Ovary (tissue), 9 donors: ENCODE data around the gene CXCR5. TPM values are rescaled to one million over a fixed set of nuclear protein-coding genes. Genes with fewer than 3 reads are reported as not detected.

Experiments
- DNase-seq, 5 donors: peaks; one replicate each; pipeline ENCODE4 v3.0.0-alpha.2; 2019 to 2020
- H3K27ac ChIP-seq, 2 donors: fragments of 200-600 bp; one replicate each; pipeline versions ENCODE4 v1.5.1 to v1.8.0; 2019 to 2022
- H3K27me3 ChIP-seq: fragments of 200-600 bp; one replicate; pipeline ENCODE4 v1.8.0; 2022
- H3K36me3 ChIP-seq: fragments of 200-600 bp; sonication (generic); one replicate; pipeline ENCODE4 v1.5.1; 2019
- H3K4me1 ChIP-seq: one replicate; pipeline ENCODE4 v1.8.1; 2013; ENCODE audit warnings: mild to moderate bottlenecking, moderate library complexity; ENCODE audit not compliant: insufficient read depth
- H3K4me3 ChIP-seq: fragments of 200-600 bp; sonication (generic); one replicate; pipeline ENCODE4 v1.5.1; 2017
- H3K9me3 ChIP-seq, 2 donors: fragments of 200-600 bp in 1 of 2; sonication (generic) in 1 of 2; one replicate each; pipeline versions ENCODE4 v1.5.1 to v1.8.1; 2013 to 2019; ENCODE audit warnings: mild to moderate bottlenecking in 1 of 2, moderate library complexity in 1 of 2
- EP300 ChIP-seq: sonication (generic); formaldehyde crosslinking; IDR thresholded peaks from one replicate; pipeline ENCODE4 v1.6.1; 2017; ENCODE audit warnings: antibody characterized with exemption
- POLR2A ChIP-seq: fragments of 450-650 bp; IDR thresholded peaks from one replicate; pipeline ENCODE4 v1.6.1; 2017; ENCODE audit warnings: antibody characterized with exemption, mild to moderate bottlenecking, moderate library complexity
- WGBS, 3 donors: extraction: QIAGEN DNeasy Blood & Tissue Kit in 1 of 3; methylation state at CpG; one replicate each; pipeline versions ENCODE4 v1.1.5 to v1.1.7; 2013 to 2017; 5-methylcytosine and 5-hydroxymethylcytosine counted together
- intact Hi-C, 4 donors: fragments of 100-400 bp; cut with DNase I; formaldehyde crosslinking; loops; one replicate each; pipeline versions ENCODE4 v1.11.0 to v1.15.1; 2022 to 2023
- polyA plus RNA-seq, 2 donors: library from polyadenylated mRNA; stranded (reverse); fragments of 200-250 nt in 1 of 2; fragments of 350-450 nt in 1 of 2; fragmentation: Illumina TruSeq in 1 of 2; extraction: RNeasy Lipid Tissue Mini Kit (QIAGEN cat#74804) in 1 of 2; gene quantifications; one replicate each; pipeline ENCODE4 v1.2.3, GENCODE V29; 2013 to 2014
- total RNA-seq, 7 donors: library from RNA; depleted of rRNA in 2 of 7; stranded (reverse); fragments of >200 nt in 2 of 7; fragmentation: NEBNext Ultra II Directional in 3 of 7; extraction: Animal tissue kit (Norgen Biotek cat#: 25700) in 3 of 7; gene quantifications; one replicate each; pipeline versions ENCODE4 v1.1.0 to v1.2.4, GENCODE V29; 2016 to 2023
- TF ChIP-seq, protein P1 (sequence below), 3 donors: fragments of 450-650 bp in 2 of 3; fragments of 200-600 bp in 1 of 3; IDR thresholded peaks; one replicate each; pipeline versions ENCODE4 v1.5.1 to v1.8.0; 2016 to 2022; ENCODE audit warnings: antibody characterized with exemption in 3 of 3, mild to moderate bottlenecking in 1 of 3
- donor health status: DM: no; HTN: no; CAD: no; lungs with moderate emphysema.
- donor health status: DM: no; HTN: no; CAD: no.
- donor health status: Bipolar disorder and iron deficiency.
- donor health status: DM: yes; HTN: yes; CAD: no.
- donor health status: DM: no; HTN: no; CAD: no.
- donor health status: DM: yes; HTN: yes; CAD: no.

Gene CXCR5
- total and polyA plus RNA-seq, 9 donors: 0.05 to 0.17 TPM; not detected in 7

DNA sequence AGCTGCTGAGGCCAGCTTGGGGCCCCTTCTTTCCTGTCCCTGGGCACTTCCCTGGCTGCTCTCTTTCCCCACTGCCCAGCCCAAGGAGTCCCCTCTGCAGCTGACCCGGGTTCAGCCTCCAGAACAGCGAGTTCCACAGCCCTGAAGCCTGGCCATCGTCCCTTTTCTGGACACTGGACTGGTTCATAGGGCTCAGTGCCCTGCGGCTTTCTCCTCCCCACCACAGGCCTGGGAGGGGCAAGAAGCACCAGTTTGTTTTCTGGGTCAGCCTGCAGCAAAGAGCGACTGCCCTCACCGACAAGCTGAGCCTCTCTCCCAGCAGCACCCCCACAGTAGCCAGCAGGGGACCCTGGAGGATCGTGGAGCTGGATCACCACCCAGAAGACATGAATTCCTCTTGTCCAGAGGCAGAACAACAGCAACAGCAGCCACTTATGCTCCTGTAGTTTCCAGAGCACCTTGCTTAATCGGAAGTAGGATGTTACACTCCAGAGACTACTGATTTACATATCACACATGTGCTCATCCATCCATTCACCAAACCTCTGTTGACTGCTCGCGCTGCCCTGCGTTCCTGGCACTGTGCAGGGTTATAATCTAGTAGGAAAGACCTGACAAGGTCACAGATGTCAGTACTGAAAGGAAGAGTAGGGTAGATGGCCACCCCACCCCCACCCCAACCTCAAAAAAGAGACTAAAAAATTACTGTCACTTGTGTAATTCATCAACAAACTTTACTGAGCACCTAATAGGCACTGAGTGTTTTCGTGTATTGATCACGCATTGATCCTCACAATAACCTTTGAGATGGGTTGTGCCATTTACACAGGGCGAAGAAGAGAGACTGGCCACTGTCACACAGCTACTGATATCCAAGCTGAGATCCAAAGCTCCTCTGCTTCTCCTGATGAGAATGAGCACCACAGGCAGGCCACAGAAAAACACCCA, 13.0 kb upstream of the CXCR5 start:
- peak; percentile 0 for TF ChIP-seq EP300
- TF ChIP-seq, protein P1, sequence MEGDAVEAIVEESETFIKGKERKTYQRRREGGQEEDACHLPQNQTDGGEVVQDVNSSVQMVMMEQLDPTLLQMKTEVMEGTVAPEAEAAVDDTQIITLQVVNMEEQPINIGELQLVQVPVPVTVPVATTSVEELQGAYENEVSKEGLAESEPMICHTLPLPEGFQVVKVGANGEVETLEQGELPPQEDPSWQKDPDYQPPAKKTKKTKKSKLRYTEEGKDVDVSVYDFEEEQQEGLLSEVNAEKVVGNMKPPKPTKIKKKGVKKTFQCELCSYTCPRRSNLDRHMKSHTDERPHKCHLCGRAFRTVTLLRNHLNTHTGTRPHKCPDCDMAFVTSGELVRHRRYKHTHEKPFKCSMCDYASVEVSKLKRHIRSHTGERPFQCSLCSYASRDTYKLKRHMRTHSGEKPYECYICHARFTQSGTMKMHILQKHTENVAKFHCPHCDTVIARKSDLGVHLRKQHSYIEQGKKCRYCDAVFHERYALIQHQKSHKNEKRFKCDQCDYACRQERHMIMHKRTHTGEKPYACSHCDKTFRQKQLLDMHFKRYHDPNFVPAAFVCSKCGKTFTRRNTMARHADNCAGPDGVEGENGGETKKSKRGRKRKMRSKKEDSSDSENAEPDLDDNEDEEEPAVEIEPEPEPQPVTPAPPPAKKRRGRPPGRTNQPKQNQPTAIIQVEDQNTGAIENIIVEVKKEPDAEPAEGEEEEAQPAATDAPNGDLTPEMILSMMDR (IDR thresholded peaks at IDR 0.05): no peak
- TF ChIP-seq POLR2A: no peak
- WGBS, 3 donors: 42 to 47% (median 47%) methylated on average over 14 of the region's 14 CpGs
- no peaks in the 10 kb centered on the region for H3K27me3 ChIP-seq
- intact Hi-C loops: loop anchor here in 1 of 4 donors (1.0 kb wide), 1 partner anchor 78 kb away; no protein-coding TSS in a partner anchor
- H3K4me1 ChIP-seq: peaks cover 10% of the 10 kb centered on the region
- no peak overlapping the region for H3K4me3 ChIP-seq
- no peaks in the 10 kb centered on the region for H3K9me3 ChIP-seq
- peak in 4 of 5 donors; percentile 50 to 76 (median 66) for DNase-seq
- H3K36me3 ChIP-seq: no peaks in the 10 kb centered on the region
- peak overlapping the region; percentile 32 to 87 for H3K27ac ChIP-seq

DNA sequence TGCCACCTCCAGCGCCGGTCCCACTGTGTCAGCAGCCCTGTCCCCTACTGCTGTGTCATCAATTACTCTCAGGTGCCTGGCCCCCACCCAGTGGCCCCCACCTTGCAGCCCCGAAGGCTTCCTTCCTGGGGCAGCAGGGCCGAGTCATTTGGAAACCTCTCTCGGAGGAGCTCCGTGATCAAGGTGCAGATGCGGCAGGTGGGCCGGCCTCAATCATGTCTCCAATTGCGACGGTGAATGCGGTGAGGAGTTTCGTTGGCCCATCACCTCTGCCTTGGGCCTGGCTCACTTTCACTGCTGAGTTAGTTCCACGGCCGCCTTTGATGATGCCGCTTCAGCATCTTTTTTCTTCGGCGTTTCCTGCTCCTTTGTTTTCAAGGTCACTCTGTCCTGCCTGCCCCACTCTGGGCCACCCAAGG, 11.3 kb upstream of the CXCR5 start:
- Histone ChIP-seq H3K36me3 (no peaks in the 10 kb centered on the region), H3K4me1 (peaks cover 10% of the 10 kb centered on the region), H3K27ac (no peak overlapping the region), H3K9me3 (no peaks in the 10 kb centered on the region), H3K4me3 (no peak overlapping the region), H3K27me3 (no peaks in the 10 kb centered on the region)
- intact Hi-C loops: no loop called here
- WGBS, 3 donors: 34 to 43% (median 41%) methylated on average over 17 of the region's 17 CpGs
- peak; percentile 65 to 83 (median 70) for DNase-seq
- TF ChIP-seq POLR2A (no peak), EP300 (no peak)
- TF ChIP-seq, protein P1 (IDR thresholded peaks at IDR 0.05): no peak

DNA sequence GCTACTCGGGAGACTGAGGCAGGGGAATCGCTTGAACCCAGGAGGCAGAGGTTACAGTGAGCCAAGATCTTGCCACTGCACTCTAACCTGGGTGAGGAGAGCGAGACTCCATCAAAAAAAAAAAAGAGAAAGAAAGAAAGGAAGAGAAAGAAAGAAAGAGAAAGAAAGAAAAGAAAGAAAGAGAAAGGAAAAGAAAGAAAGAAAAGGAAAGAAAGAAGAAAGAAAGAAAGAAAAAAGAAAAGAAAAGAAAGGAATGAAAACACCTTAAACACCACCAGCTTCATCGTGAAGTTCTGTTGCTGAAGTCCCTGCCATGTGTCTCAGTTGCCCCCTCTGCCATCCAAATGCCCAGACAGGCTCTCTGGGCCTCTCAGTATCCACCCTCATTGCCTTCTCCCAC, 9.9 kb upstream of the CXCR5 start:
- intact Hi-C loops: no loop called here
- TF ChIP-seq POLR2A: no peak
- TF ChIP-seq EP300: no peak
- TF ChIP-seq, protein P1 (IDR thresholded peaks at IDR 0.05): no peak
- H3K9me3 ChIP-seq: no peaks in the 10 kb centered on the region
- H3K27ac ChIP-seq: no peak overlapping the region
- no peak for DNase-seq
- H3K27me3 ChIP-seq: no peaks in the 10 kb centered on the region
- H3K4me3 ChIP-seq: no peak overlapping the region
- no peaks in the 10 kb centered on the region for H3K36me3 ChIP-seq
- WGBS, 3 donors: 93 to 96% (median 94%) methylated on average over 4 of the region's 4 CpGs
- H3K4me1 ChIP-seq: peaks cover 10% of the 10 kb centered on the region

DNA sequence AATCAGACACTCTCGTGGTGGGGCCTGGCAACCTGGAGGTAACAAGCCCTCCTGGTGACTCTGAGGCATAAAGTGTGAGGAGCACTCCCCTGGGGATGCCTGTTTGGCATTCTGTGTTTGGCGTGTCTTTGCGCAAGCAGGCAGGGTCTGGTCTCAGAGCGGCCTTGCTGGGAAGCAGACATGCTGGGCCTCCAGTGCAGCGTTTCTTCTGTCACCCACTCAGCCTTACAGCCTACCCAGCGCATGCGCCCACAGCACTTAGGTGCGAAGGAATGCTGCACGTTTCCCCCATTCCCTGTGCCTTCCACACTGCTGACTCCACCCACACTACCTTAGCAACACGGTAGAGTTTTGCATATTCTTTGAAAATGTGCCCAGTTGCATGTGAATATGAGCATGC, 7.4 kb upstream of the CXCR5 start:
- TF ChIP-seq, protein P1 (IDR thresholded peaks at IDR 0.05): no peak
- TF ChIP-seq EP300 (no peak), POLR2A (no peak)
- no peak overlapping the region for H3K27ac ChIP-seq
- DNase-seq: no peak
- H3K36me3 ChIP-seq: no peaks in the 10 kb centered on the region
- no peaks in the 10 kb centered on the region for H3K27me3 ChIP-seq
- WGBS, 3 donors: 78 to 84% (median 84%) methylated on average over 10 of the region's 10 CpGs
- H3K4me1 ChIP-seq: peaks cover 7% of the 10 kb centered on the region
- no peak overlapping the region for H3K4me3 ChIP-seq
- intact Hi-C loops: no loop called here
- H3K9me3 ChIP-seq: no peaks in the 10 kb centered on the region
